GM18520 (cell line): ENCODE measurements around the gene VOPP1.
"Not testable (repeated sequence)": the region's sequence is repeated elsewhere in the genome, so short reads cannot be mapped to it uniquely, and the experiment has no call there.

Experiments
- ATAC-seq: cut with Tn5 transposase; IDR thresholded peaks from one replicate; pipeline ENCODE4 v1.9.1; 2021; ENCODE audit not compliant: unreplicated experiment

VOPP1 gene

GRCh38 chr7:55471594-55471993, 100.7 kb downstream of the VOPP1 start:
- not testable (repeated sequence) for ATAC-seq

GRCh38 chr7:55470261-55470660, 102.0 kb downstream of the VOPP1 start:
- no peak for ATAC-seq

DNA sequence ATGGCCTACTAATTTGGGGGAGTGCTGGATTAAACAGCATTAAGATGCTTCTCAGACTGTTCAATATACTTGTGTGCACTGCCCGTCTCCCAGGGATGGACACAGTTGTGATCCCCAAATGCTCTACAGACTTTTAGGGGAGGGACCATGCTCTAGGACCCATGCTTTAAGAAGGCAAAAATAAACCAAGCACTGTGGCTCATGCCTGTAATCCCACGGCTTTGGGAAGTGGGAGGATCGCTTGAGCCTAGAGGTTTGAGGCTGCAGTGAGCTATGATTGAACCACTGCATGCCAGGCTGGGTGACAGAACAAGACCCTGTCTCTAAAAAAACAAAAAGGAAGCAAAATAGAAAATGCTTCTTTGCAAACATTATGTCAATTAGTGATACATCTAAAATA, 102.6 kb downstream of the VOPP1 start:
- no peak for ATAC-seq

GRCh38 chr7:55469271-55469681, 103.0 kb downstream of the VOPP1 start:
- ATAC-seq: no peak

DNA sequence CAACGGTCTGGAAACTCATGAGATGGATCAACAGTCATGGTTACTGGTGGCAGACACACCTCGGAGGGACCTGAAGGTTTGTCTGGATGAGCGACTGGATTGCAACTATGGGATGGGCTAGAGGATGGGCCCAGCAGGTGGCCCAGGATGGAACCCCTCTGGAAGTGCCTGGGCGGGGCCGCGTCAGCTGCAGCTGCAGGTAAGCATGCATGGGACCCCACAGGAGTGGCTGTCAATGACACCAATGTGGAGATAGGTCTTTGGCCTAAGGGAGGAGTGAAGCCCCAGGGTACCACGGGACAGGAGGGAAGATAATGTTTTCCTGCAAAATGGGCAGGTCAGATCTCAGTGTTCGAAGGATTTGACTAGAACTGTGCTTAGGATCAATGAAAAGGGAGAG, 103.8 kb downstream of the VOPP1 start:
- no peak for ATAC-seq

DNA sequence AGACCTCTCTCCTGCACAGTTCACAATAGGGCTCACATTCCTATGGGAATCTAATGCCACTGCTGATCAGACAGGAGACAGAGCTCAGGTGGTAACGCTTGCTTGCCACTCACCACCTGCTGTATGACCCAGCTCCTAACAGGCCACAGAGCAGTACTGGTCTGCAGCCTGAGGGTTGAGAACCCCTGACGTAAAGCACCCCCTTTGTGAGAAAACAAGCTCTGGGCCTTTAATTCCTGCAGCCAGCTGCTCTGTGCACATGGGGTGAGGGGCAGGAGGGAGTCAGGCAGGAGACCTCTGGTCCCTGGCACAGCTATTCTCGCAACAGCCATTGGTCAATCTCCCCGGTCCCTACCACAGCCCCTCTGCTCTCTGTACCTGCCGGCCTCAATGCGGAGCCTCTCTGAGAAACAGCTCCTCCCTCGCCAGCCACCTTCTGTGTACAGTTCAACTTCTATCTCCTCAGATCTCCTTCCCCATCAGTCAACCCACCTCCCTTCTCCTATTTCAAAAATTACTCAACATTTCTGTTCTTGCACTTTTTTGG, 105.2 kb downstream of the VOPP1 start:
- ATAC-seq: no peak

DNA sequence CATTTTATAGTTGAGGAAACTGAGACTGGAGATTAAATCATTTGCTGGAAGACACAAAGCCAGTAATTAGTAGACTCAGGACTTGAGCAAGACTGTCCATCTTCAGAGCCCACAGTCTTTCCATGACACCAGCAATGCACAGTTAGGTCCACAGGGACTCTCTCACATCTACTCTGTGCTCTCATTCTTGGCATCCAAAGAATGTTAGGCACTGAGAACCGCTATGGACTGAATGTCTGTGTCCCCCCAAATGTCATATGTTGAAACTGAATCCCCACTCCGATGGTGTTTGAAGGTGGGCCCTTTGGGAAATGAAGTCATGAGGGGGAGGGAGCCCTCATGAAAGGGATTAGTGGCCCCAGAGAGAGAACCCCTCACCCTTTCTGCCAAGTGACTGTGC, 106.6 kb downstream of the VOPP1 start:
- ATAC-seq: no peak

GRCh38 chr7:55464422-55464821, 107.9 kb downstream of the VOPP1 start:
- no peak for ATAC-seq

- no peak for ATAC-seq
Observed at GRCh38 chr7:55463686-55464262, 108.5 kb downstream of the VOPP1 start.

GRCh38 chr7:55458351-55458750, 114.0 kb downstream of the VOPP1 start:
- ATAC-seq: no peak

DNA sequence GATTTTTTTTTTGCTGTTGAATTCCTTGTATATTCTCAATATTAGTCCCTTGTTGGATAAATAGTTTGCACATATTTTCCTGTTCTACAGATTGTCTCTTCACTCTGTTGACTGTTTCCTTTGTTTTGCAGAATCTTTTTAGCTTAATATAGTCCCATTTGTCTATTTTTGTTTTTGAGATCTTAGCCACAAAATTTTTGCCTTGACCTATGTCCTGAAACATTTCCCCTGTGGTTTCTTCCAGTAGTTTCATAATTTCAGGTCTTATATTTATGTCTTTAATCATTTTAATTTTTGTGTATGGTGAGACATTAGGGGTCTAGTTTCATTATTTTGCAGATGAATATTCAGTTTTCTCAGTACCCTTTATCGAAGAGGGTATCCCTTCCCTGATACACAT, 114.5 kb downstream of the VOPP1 start:
- ATAC-seq: no peak

DNA sequence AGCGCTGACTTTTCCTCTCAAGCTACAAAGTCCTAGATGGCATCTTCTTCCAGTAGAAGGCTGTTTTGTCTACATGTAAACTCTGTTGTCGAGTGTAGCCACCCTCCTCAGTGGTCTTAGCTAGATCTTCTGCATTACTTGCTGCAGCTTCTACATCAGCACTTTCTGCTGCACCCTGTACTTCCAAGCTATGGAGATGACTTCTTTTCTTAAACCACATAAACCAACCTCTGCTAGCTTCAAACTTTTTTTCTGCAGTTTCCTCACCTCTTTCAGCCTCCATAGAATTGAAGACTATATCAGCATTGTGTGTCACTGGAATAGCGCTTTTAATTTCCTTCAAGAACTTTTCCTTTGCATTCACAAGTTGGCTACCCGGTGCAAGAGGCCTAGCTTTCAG, 119.3 kb downstream of the VOPP1 start:
- no peak for ATAC-seq

DNA sequence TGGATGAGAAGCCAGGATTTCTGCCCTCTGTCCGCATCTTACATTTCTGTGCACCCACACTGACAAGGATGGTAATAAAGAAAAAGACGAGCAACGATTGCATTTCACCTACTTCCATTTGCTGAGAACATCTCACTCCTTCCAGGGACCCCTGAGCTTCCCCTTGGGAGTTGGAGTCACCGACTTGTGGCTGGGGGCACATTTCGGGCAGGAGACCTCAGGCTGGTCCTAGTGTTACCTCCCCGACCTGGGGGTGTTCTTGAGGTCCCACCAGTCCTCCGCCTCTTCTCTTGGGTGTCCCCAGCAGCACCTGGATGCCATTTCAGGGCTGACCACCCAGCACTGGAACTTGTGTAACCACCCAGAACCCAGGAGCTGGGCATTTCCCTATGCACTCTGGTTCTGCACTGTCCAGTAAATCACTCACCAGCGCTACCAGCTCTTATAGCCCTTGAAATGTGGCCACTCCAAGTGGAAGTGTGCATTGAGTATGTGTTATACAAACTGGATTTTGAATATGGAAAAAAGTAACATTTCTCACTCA, 122.2 kb downstream of the VOPP1 start:
- no peak for ATAC-seq

GRCh38 chr7:55449205-55449991, 122.9 kb downstream of the VOPP1 start:
- ATAC-seq: no peak

GRCh38 chr7:55448526-55448925, 123.8 kb downstream of the VOPP1 start:
- ATAC-seq: no peak

GRCh38 chr7:55444786-55445185, 127.5 kb downstream of the VOPP1 start:
- ATAC-seq: no peak

DNA sequence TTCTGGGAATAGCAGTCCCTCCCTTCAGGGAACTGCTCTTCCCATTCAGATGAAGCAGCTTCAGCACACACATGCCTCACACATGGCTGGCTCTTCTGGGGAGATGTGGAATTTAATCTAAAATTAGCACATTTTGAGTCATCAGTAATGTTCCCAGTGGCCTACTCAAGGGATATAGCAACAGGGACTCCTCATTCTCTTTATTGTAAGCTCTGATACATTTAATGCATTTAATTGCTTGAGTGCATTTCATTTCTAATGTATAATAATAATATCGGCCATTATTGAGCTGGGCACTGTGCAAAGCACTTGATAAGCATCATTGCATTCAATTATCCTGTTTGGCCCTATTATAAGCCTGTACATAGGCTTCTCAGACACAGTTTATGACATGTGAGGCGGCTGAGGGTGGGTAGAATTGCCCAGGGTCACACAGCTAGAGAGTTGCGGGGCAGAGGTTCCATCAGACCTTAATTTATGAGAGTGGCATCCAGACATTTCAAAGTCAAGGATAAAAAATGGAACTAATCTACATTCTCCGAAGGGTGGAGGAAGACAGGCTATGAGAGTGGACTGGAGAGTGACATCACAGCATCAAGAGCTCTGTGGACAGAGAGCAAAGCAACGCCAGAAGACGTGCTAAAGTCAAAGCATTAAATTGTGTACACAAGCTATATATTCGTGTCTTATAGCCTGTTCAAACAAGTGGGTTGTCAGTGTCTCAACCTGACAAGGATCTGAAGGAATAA, 130.4 kb downstream of the VOPP1 start:
- ATAC-seq: no peak

DNA sequence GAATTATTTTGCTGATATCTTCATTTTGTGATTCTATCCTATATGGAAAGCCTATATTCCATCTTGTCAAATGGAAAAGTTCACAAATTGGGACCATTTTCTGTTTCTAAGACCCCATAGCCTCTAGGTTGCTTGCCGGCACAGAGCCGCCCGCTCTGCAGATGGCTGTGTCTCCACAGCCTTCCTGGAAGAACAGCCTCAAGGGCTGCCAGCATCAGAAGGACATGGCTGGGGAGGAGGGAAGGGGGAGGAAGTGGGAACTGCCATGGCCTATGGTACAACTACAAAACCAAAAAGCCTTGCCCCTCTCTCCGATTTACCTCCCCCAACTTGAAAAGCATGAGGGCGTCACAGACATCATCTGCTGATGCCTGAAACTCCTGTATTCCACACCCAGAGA, 131.3 kb downstream of the VOPP1 start:
- no peak for ATAC-seq

DNA sequence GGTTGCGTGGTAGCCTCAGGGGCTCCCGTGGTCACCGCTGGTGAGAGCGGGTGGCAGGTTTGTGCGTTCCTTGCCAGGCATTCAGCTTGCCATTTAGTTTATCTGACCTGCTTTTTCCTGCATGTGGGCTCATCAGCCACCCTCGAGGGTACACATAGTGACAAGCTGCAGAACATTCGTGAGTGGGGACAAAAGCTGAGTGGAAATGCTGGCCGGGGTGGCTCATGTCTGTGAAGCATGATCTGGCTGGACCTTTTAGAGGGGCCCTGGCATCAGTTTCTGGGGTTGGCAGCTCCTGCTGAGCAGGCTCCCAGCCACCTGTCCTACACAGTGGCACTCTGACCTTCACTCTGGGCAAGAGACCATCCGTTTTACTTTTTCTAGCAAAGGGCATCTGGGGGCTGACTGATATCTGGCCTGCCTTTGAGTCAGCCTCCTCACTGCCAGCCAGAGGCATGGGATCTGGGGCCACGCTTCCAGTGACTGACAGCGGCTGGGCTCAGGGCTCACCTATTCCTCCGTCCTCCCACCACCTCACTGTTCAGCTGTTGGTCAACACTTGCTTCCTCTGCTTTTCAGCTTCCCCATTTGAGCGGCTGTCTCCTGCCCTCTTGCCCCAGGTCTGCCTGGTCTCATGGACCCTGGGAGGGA, 132.1 kb downstream of the VOPP1 start:
- no peak for ATAC-seq

- ATAC-seq: no peak
Observed at GRCh38 chr7:55439627-55440026, 132.7 kb downstream of the VOPP1 start.
